ENCODE measurements around the gene CASK. TPM values are rescaled to one million over a fixed set of nuclear protein-coding genes. Genes with fewer than 3 reads are reported as not detected.

The CASK gene
- total and polyA plus RNA-seq, 9 of the 15 experiments (the other 6 are each of a cell fraction or from before 2014, with no cell fraction given) = 1.3 to 7.4 (median 5.2) TPM

GRCh38 chrX:41561045-41561444, 362.3 kb downstream of the CASK start (continued):
- TF ChIP-seq ZNF436 (CRISPR knock-in tag; IDR thresholded peaks at IDR 0.05) (no peak), STAG1 (CRISPR knock-in tag; IDR thresholded peaks at IDR 0.05; ENCODE audit: borderline replicate concordance) (no peak), ZNF592 (IDR thresholded peaks at IDR 0.05) (0 out of 2 replicates have a peak, but pooled peaks have one; percentile 13), NUFIP1 (IDR thresholded peaks at IDR 0.05; ENCODE audit: partially characterized antibody) (no peak), JUND (IDR thresholded peaks at IDR 0.05; ENCODE audit: borderline replicate concordance, low read depth, low read length) (peak; percentile 85), JUND (tag; IDR thresholded peaks at IDR 0.05; ENCODE audit: borderline replicate concordance, low read depth, low read length) (peak; percentile 68; the same call in 1 of the 3 replicates), ZNF316 (IDR thresholded peaks at IDR 0.05) (peak; percentile 51; the same call in 1 of the 2 replicates), CREM (IDR thresholded peaks at IDR 0.05; ENCODE audit: low read depth) (peak; percentile 51), RAD21 (CRISPR knock-in tag; conservative IDR thresholded peaks at IDR 0.05 in 1 of 2, IDR thresholded peaks at IDR 0.05 in 1 of 2) (peak in 1 of 2 experiments; percentile 2; a peak in 1 of 4 replicates), ZNF766 (CRISPR knock-in tag; conservative IDR thresholded peaks at IDR 0.05) (peak; percentile 98), PBX2 (CRISPR knock-in tag; IDR thresholded peaks at IDR 0.05; ENCODE audit: low read depth) (no peak), PBX2 (tag; conservative IDR thresholded peaks at IDR 0.05; ENCODE audit: low read depth) (no peak), ZNF12 (CRISPR knock-in tag; IDR thresholded peaks at IDR 0.05) (no peak), CHD4 (IDR thresholded peaks at IDR 0.05; ENCODE audit: insufficient read depth, insufficient replicate concordance, low read depth, low read length, poor library complexity, severe bottlenecking) (no peak), ETS1 (conservative IDR thresholded peaks at IDR 0.05; ENCODE audit: control insufficient read depth, low read depth, low read length) (no peak)
- TF ChIP-seq, protein P1, sequence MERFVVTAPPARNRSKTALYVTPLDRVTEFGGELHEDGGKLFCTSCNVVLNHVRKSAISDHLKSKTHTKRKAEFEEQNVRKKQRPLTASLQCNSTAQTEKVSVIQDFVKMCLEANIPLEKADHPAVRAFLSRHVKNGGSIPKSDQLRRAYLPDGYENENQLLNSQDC (CRISPR knock-in tag; IDR thresholded peaks at IDR 0.05) = no peak
- TF ChIP-seq, protein P2, sequence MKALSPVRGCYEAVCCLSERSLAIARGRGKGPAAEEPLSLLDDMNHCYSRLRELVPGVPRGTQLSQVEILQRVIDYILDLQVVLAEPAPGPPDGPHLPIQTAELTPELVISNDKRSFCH (CRISPR knock-in tag; IDR thresholded peaks at IDR 0.05) = no peak
- TF ChIP-seq, protein P2 (tag; IDR thresholded peaks at IDR 0.05) = no peak
- TF ChIP-seq, protein P3, sequence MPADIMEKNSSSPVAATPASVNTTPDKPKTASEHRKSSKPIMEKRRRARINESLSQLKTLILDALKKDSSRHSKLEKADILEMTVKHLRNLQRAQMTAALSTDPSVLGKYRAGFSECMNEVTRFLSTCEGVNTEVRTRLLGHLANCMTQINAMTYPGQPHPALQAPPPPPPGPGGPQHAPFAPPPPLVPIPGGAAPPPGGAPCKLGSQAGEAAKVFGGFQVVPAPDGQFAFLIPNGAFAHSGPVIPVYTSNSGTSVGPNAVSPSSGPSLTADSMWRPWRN (IDR thresholded peaks at IDR 0.05; ENCODE audit: low read depth) = no peak
